22Rv1 (cell line): ENCODE results near the gene CD74.

Experiments used
- H3K27ac ChIP-seq: fragments of 450-650 bp; 2 replicates; pipeline ENCODE4 v1.5.1; 2017
- ZFX ChIP-seq: fragments of 450-650 bp; IDR thresholded peaks from 2 replicates; pipeline ENCODE4 v1.6.1; 2017; ENCODE audit warnings: antibody characterized with exemption, borderline replicate concordance
- TF ChIP-seq, protein P1 (sequence below): fragments of 450-650 bp; IDR thresholded peaks from 2 replicates; pipeline ENCODE4 v1.5.1; 2017; ENCODE audit warnings: mild to moderate bottlenecking

CD74 gene

DNA sequence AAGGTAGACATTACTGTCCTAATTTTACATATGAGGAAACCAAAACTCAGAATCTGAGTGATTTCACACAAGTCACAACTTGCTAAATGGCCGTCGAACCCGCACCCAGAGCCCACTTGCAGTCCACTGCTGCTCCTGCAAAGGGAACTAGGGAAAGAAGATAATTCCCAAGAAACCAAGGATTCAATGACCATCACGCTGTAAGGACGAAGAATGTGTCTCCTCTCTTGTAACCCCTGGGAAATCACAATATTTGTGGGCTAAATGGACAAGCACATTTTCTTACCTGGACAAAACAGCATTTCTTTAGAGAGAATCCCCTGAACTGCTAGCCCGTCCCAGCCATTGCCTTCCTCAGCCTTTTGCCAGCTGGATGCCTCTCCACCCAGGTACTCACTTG, 34.5 kb upstream of the CD74 start:
- H3K27ac ChIP-seq = peak overlapping the region; percentile 87; the same call in 1 of the 2 replicates
- TF ChIP-seq ZFX = no peak
- TF ChIP-seq, protein P1, sequence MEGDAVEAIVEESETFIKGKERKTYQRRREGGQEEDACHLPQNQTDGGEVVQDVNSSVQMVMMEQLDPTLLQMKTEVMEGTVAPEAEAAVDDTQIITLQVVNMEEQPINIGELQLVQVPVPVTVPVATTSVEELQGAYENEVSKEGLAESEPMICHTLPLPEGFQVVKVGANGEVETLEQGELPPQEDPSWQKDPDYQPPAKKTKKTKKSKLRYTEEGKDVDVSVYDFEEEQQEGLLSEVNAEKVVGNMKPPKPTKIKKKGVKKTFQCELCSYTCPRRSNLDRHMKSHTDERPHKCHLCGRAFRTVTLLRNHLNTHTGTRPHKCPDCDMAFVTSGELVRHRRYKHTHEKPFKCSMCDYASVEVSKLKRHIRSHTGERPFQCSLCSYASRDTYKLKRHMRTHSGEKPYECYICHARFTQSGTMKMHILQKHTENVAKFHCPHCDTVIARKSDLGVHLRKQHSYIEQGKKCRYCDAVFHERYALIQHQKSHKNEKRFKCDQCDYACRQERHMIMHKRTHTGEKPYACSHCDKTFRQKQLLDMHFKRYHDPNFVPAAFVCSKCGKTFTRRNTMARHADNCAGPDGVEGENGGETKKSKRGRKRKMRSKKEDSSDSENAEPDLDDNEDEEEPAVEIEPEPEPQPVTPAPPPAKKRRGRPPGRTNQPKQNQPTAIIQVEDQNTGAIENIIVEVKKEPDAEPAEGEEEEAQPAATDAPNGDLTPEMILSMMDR = no peak

DNA sequence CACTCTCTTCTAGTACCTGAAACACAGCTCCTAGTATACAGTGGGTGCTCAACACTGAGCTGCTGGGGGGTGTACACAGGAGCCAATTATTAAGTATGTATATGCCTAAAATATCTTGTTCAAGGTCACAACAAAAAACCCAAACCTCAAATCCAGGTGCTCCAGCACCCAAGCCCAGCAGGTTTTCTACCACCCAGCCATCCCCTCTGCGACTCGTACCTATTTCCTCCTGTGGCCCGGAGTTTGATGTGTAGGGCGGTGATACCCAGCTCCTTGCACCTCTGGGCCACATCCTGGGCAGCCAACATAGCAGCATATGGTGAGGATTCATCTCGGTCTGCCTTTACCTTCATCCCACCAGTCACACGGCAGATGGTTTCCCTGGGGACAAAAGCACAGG, 33.9 kb upstream of the CD74 start:
- TF ChIP-seq ZFX = no peak
- TF ChIP-seq, protein P1 = no peak
- no peak overlapping the region for H3K27ac ChIP-seq

DNA sequence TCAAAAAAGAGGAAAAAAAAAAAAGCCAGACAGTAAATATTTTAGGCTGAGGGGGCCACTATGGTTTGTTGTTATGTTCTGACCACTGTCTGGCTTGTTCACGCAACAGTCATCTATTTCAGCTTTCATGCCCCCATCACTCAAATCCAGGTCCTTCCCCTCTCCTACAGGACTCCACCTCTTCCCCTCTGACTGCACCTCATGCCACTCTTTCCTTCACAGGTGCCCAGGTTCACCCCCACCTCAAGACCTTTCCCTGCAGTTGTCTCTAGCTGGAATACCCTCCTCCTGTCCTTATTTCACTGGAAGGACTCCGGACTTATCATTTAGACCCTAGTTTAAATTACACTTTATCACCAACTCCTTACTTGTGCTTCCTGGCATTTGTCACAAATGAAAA, 33.4 kb upstream of the CD74 start:
- TF ChIP-seq ZFX = no peak
- TF ChIP-seq, protein P1 = no peak
- no peak overlapping the region for H3K27ac ChIP-seq

- no peak overlapping the region for H3K27ac ChIP-seq
- no peak for TF ChIP-seq ZFX
- TF ChIP-seq, protein P1 = no peak
These were observed 32.1 kb upstream of the CD74 start for GRCh38 chr5:150444770-150445169.

DNA sequence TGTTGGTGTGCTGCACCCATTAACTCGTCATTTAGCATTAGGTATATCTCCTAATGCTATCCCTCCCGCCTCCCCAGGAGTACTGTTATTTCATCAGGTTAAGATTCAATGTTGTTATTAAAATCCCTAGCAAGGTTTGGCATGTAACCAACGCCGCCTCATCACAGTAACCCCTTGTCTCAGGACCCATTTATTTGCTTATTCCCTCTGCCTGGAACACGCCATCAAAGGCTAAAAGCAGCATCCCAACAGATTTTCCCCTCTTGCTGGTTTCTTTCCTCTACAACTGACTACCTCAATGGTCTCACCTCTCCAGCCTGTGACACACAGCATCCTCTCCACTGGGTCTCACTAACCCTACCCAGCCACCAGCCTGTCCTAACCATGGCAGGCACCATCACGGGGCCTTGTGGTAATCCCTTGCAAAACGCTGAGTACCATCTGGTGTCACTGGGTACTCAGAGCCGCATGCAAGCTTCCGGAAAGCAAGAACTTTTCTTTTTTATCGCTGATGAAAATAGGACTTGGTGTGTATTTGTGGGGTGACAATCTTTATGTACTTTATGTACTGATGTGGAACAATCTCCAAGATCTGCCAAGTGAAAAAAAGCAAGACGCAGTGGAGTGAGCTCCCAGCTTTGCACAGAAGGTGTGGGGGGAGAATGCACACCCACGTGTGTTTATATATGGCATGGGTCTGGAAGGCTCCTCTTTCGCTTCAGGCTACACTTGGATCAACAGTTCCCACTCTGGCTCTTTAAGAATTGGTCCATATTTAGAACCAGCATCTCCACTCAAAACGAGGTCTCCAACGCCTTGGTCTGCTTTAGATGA, 30.7 kb upstream of the CD74 start:
- peak overlapping the region; percentile 51; the same call in 1 of the 2 replicates for H3K27ac ChIP-seq
- TF ChIP-seq, protein P1 = no peak
- no peak for TF ChIP-seq ZFX

DNA sequence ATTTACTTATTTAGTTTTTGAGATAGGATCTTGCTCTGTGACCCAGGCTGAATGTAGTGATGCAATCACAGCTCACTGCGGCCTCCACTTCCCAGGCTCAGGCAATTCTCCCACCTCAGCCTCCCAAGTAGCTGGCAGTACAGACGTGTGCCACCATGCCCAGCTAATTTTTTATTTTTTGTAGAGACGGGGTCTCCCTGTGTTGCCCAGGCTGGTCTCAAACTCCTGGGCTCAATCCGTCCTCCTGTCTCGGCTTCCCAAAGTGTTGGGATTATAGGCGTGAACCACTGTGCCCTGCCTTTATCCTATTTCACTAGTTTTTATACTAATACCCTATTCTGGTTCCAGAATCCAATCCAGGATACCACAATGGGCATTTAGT, 30.0 kb upstream of the CD74 start:
- H3K27ac ChIP-seq = peak overlapping the region; percentile 51
- no peak for TF ChIP-seq ZFX
- TF ChIP-seq, protein P1 = no peak

- peak overlapping the region; percentile 51 for H3K27ac ChIP-seq
- TF ChIP-seq, protein P1 = no peak
- no peak for TF ChIP-seq ZFX
These were observed 29.3 kb upstream of the CD74 start for GRCh38 chr5:150441813-150442698.
